ENCODE data around the gene OR10H3.

GRCh38 chr19:15730538-15730937 is 7.2 kb upstream of the OR10H3 start:
- TF ChIP-seq, protein P1, sequence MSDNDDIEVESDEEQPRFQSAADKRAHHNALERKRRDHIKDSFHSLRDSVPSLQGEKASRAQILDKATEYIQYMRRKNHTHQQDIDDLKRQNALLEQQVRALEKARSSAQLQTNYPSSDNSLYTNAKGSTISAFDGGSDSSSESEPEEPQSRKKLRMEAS (IDR thresholded peaks at IDR 0.05; ENCODE audit: low read depth): no peak
- TF ChIP-seq REST (IDR thresholded peaks at IDR 0.05; ENCODE audit: low read depth, low read length) (no peak), TEAD4 (IDR thresholded peaks at IDR 0.05; ENCODE audit: borderline replicate concordance, insufficient read depth) (no peak), CHD2 (IDR thresholded peaks at IDR 0.05; ENCODE audit: low read length, partially characterized antibody) (no peak), YY1 (IDR thresholded peaks at IDR 0.05; ENCODE audit: low read depth) (no peak), FOXJ3 (CRISPR knock-in tag; IDR thresholded peaks at IDR 0.05) (no peak), POLR2AphosphoS5 (IDR thresholded peaks at IDR 0.05; ENCODE audit: low read depth, low read length) (no peak), RCOR1 (IDR thresholded peaks at IDR 0.05; ENCODE audit: low read length) (no peak), EP300 (IDR thresholded peaks at IDR 0.05; ENCODE audit: borderline replicate concordance in 1 of 2, low read depth in 1 of 2, low read length in 1 of 2) (no peak)
- TF ChIP-seq, protein P2, sequence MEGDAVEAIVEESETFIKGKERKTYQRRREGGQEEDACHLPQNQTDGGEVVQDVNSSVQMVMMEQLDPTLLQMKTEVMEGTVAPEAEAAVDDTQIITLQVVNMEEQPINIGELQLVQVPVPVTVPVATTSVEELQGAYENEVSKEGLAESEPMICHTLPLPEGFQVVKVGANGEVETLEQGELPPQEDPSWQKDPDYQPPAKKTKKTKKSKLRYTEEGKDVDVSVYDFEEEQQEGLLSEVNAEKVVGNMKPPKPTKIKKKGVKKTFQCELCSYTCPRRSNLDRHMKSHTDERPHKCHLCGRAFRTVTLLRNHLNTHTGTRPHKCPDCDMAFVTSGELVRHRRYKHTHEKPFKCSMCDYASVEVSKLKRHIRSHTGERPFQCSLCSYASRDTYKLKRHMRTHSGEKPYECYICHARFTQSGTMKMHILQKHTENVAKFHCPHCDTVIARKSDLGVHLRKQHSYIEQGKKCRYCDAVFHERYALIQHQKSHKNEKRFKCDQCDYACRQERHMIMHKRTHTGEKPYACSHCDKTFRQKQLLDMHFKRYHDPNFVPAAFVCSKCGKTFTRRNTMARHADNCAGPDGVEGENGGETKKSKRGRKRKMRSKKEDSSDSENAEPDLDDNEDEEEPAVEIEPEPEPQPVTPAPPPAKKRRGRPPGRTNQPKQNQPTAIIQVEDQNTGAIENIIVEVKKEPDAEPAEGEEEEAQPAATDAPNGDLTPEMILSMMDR (IDR thresholded peaks at IDR 0.05): no peak

Data from SK-N-SH (cell line).